Measurements from ENCODE around the gene MTA3.

The MTA3 gene

GRCh38 chr2:42742740-42743658 lies 174.6 kb downstream of the MTA3 start:
- no peak for DNase-seq

GRCh38 chr2:42743659-42743990 lies 175.2 kb downstream of the MTA3 start:
- no peak for DNase-seq

- no peak for DNase-seq
Measured at GRCh38 chr2:42744545-42745082, 176.2 kb downstream of the MTA3 start.

GRCh38 chr2:42747422-42747821 lies 179.0 kb downstream of the MTA3 start:
- no peak for DNase-seq

- DNase-seq: no peak
Measured at GRCh38 chr2:42748840-42749239, 180.4 kb downstream of the MTA3 start.

GRCh38 chr2:42752314-42752713 lies 183.9 kb downstream of the MTA3 start:
- no peak for DNase-seq

- DNase-seq: no peak
Measured at GRCh38 chr2:42752816-42753813, 184.7 kb downstream of the MTA3 start.

GRCh38 chr2:42754021-42754775 lies 185.8 kb downstream of the MTA3 start:
- DNase-seq: no peak

- no peak for DNase-seq
Measured at GRCh38 chr2:42754776-42755140, 186.3 kb downstream of the MTA3 start.

GRCh38 chr2:42755191-42755880 lies 186.9 kb downstream of the MTA3 start:
- no peak for DNase-seq

GRCh38 chr2:42756150-42756775 lies 187.8 kb downstream of the MTA3 start:
- no peak for DNase-seq

- DNase-seq: no peak
Measured at GRCh38 chr2:42756966-42757513, 188.6 kb downstream of the MTA3 start.

GRCh38 chr2:42757981-42758740 lies 189.7 kb downstream of the MTA3 start:
- DNase-seq: no peak

GRCh38 chr2:42758751-42759150 lies 190.3 kb downstream of the MTA3 start:
- DNase-seq: no peak

GRCh38 chr2:42761554-42761953 lies 193.1 kb downstream of the MTA3 start:
- DNase-seq: no peak

- no peak for DNase-seq
Measured at GRCh38 chr2:42762155-42762554, 193.7 kb downstream of the MTA3 start.

GRCh38 chr2:42762823-42763804 lies 194.7 kb downstream of the MTA3 start:
- no peak for DNase-seq

GRCh38 chr2:42764096-42764495 lies 195.7 kb downstream of the MTA3 start, which contains the start of gene OXER1:
OXER1 (minus strand) TSS chr2:42764135; CDS start chr2:42764062, 73 bp downstream.
- DNase-seq: no peak

- DNase-seq: no peak
Measured at GRCh38 chr2:42764901-42765300, 196.5 kb downstream of the MTA3 start.
